Measurements from ENCODE around the gene BRIX1. TPM values are rescaled to one million over a fixed set of nuclear protein-coding genes. Genes with fewer than 3 reads are reported as not detected.

The BRIX1 gene, protein sequence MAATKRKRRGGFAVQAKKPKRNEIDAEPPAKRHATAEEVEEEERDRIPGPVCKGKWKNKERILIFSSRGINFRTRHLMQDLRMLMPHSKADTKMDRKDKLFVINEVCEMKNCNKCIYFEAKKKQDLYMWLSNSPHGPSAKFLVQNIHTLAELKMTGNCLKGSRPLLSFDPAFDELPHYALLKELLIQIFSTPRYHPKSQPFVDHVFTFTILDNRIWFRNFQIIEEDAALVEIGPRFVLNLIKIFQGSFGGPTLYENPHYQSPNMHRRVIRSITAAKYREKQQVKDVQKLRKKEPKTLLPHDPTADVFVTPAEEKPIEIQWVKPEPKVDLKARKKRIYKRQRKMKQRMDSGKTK
- total RNA-seq (2014; rRNA removed; shearing (Covaris generic)), result 22.5 and 39.7 TPM in 2 replicates
- 45.8 and 49.6 TPM in 2 replicates for polyA plus RNA-seq (2016; fragmentation: Nextera tagmentation; extraction: Ambion mirVana)

DNA sequence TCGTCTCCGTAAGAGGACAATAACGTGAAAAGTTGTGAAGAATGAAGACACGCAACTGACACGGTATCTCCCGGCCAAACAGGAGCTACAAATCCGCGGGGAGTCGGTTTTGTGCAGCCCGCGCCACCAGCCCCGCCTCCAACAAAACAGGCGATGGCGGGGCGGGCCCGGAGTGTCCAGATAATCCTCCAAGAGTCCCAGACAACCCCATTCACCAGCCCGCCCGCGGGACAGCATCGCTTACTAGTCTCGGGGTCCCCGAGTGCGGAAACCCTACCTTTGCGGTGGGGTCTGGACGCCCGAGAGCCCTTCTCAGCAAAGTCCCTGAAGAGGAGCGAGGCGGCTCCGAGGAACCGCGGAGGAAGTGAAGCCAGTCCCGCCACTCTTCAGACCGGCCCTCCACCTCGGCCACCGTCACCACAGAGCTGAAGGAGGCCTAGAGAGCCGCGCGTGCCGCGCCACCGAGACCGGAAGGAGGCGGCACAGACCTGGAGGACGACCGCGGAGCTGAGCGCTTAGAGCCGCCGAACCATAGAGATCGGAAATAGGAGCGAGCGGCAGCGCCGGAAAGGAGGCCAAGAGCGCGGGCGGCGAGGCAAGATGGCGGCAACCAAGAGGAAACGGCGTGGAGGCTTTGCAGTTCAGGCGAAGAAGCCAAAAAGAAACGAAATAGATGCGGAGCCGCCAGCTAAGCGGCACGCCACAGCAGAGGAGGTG is at the start of gene BRIX1, which contains the start of gene RAD1:
Gene BRIX1, plus strand, starts transcription at position 573 of the 717 bp plus-strand sequence. Its CDS starts 28 bp downstream, at position 601.
Gene RAD1, minus strand, starts transcription at position 366 of the 717 bp plus-strand sequence. CDS start 612 bp downstream, outside the sequence.
- peak within 1 kb of the TSS; percentile 93 for H3K4me3 ChIP-seq
- H2AFZ ChIP-seq, result peak within 1 kb of the TSS; percentile 93
- DNase-seq, result peak; percentile 99
- peak within 1 kb of the TSS; percentile 90 for H3K9ac ChIP-seq
- peak within 1 kb of the TSS; percentile 95 for H3K4me2 ChIP-seq (ENCODE audit: unreplicated experiment)
- no peaks in the 10 kb centered on the region for H3K27me3 ChIP-seq (replicated peaks; ENCODE audit: insufficient read depth)
- no peak for TF ChIP-seq EZH2 (IDR thresholded peaks at IDR 0.05; ENCODE audit: insufficient read depth, poor library complexity, severe bottlenecking)
- TF ChIP-seq EZH2phosphoT487 (IDR thresholded peaks at IDR 0.05; ENCODE audit: insufficient read depth, low read depth), result no peak
- 1 to 2% methylated on average over 64 to 67 of the region's 67 CpGs for WGBS, 2 experiments (ENCODE audit: low coverage in 1 of 2, low lambda C conversion rate in 2 of 2, missing lambda C conversion rate in 2 of 2)
- H3K9me2 ChIP-seq (ENCODE audit: insufficient read depth), result no peaks in the 10 kb centered on the region
- peak within 1 kb of the TSS; percentile 63 for H3K27ac ChIP-seq
- no peaks in the 10 kb centered on the region for H3K9me3 ChIP-seq (ENCODE audit: low read depth)
- no peaks in the 10 kb centered on the region for H4K20me1 ChIP-seq (ENCODE audit: insufficient read depth)
- in situ Hi-C loops (cut with MboI), result no loop called here
- peaks cover 28% of the 10 kb centered on the region for H3K36me3 ChIP-seq (ENCODE audit: low read depth)
- H3F3A ChIP-seq (ENCODE audit: insufficient read depth), result peaks cover 24% of the 10 kb centered on the region
- peaks cover 94% of the 10 kb centered on the region for H3K79me2 ChIP-seq (ENCODE audit: insufficient read depth)
- peaks cover 39% of the 10 kb centered on the region for H3K4me1 ChIP-seq (ENCODE audit: insufficient read depth)

DNA sequence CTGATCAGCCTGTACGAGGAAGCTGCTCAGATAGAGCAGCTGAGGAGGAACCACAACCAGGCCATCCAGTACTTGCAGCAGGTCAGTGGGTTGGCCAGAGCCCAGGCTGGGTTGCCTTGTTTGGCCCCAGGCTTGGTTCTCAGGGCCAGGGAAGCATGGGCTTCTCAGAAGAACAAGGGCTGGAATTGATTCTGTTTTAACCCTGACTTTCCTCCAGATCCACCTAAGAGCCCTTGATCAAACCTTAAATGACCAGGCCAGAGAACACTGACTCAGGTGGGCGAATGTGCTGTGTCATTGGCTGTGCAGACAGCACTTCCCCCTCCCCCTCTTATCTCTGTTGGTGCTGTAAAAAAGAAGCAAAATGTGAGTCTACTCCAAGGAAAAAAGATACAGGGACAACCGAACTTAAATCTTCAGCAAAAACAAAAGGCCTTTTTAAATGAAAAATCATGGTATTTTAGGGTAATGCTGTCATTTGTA is 48.5 kb upstream of the BRIX1 start:
- Histone ChIP-seq H3K36me3 (ENCODE audit: low read depth) (no peaks in the 10 kb centered on the region), H3K9me3 (ENCODE audit: low read depth) (no peaks in the 10 kb centered on the region), H3K4me1 (ENCODE audit: insufficient read depth) (no peaks in the 10 kb centered on the region), H3K9ac (no peak overlapping the region), H4K20me1 (ENCODE audit: insufficient read depth) (no peaks in the 10 kb centered on the region), H3K4me2 (ENCODE audit: unreplicated experiment) (no peak overlapping the region), H3K9me2 (ENCODE audit: insufficient read depth) (no peaks in the 10 kb centered on the region), H3K27ac (no peak overlapping the region), H3F3A (ENCODE audit: insufficient read depth) (no peaks in the 10 kb centered on the region), H3K27me3 (replicated peaks; ENCODE audit: insufficient read depth) (no peaks in the 10 kb centered on the region), H2AFZ (no peak overlapping the region; the same call in 1 of the 2 replicates), H3K79me2 (ENCODE audit: insufficient read depth) (no peaks in the 10 kb centered on the region), H3K4me3 (no peak overlapping the region)
- WGBS, 2 experiments (ENCODE audit: low coverage in 1 of 2, low lambda C conversion rate in 2 of 2, missing lambda C conversion rate in 2 of 2), result 91 to 92% methylated on average over 3 of the region's 3 CpGs
- no peak for DNase-seq
- no peak for TF ChIP-seq EZH2phosphoT487 (IDR thresholded peaks at IDR 0.05; ENCODE audit: insufficient read depth, low read depth)
- TF ChIP-seq EZH2 (IDR thresholded peaks at IDR 0.05; ENCODE audit: insufficient read depth, poor library complexity, severe bottlenecking), result no peak
- in situ Hi-C loops (cut with MboI), result no loop called here

DNA sequence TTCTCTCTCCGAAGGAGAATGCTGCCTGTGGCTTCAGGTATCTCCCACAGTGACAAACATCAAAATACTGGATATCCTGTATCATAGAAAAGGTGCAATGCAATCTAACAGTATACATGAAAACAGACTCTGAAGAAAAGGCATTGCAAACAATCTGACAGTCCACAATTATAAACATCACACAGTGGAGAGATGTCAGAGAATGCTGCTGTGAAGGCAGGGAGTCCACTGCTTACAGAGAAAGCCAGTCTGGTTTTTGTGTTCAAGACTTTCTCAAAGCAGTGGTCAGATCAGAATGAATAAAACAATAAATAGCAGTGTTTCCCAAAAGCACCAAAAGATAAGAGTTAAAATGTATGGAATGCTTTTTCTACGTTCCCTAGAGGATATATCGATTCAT is 47.9 kb upstream of the BRIX1 start:
- Histone ChIP-seq H3K79me2 (ENCODE audit: insufficient read depth) (no peaks in the 10 kb centered on the region), H3F3A (ENCODE audit: insufficient read depth) (no peaks in the 10 kb centered on the region), H3K9ac (no peak overlapping the region), H3K4me1 (ENCODE audit: insufficient read depth) (no peaks in the 10 kb centered on the region), H3K9me2 (ENCODE audit: insufficient read depth) (no peaks in the 10 kb centered on the region), H3K4me2 (ENCODE audit: unreplicated experiment) (no peak overlapping the region), H4K20me1 (ENCODE audit: insufficient read depth) (no peaks in the 10 kb centered on the region), H3K27ac (no peak overlapping the region), H3K9me3 (ENCODE audit: low read depth) (no peaks in the 10 kb centered on the region), H2AFZ (no peak overlapping the region), H3K36me3 (ENCODE audit: low read depth) (no peaks in the 10 kb centered on the region), H3K27me3 (replicated peaks; ENCODE audit: insufficient read depth) (no peaks in the 10 kb centered on the region), H3K4me3 (no peak overlapping the region)
- TF ChIP-seq EZH2 (IDR thresholded peaks at IDR 0.05; ENCODE audit: insufficient read depth, poor library complexity, severe bottlenecking) (no peak), EZH2phosphoT487 (IDR thresholded peaks at IDR 0.05; ENCODE audit: insufficient read depth, low read depth) (no peak)
- in situ Hi-C loops (cut with MboI), result no loop called here
- no peak for DNase-seq
- 95 to 98% methylated on average over 3 of the region's 3 CpGs for WGBS, 2 experiments (ENCODE audit: low coverage in 1 of 2, low lambda C conversion rate in 2 of 2, missing lambda C conversion rate in 2 of 2)

DNA sequence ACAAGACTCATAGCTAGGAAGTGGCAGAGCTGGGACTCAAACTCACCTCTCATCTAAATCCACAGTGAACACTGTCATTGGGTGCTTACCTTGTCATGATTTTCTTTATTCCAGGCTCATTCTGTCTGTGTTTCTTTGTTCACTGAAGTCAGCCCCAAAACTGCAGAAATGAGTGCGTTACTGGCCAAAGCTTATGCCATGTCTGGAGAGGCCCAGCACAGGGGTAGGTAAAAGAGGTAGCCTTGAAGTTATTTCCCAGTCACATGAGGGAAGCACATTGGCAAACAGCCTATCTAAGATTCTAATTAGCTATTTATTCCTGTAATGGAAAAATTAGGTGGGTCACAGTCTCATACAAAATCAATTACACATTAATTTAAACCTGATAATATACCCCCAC is 46.7 kb upstream of the BRIX1 start:
- H3K4me1 ChIP-seq (ENCODE audit: insufficient read depth), result no peaks in the 10 kb centered on the region
- H4K20me1 ChIP-seq (ENCODE audit: insufficient read depth), result no peaks in the 10 kb centered on the region
- no peak for TF ChIP-seq EZH2phosphoT487 (IDR thresholded peaks at IDR 0.05; ENCODE audit: insufficient read depth, low read depth)
- TF ChIP-seq EZH2 (IDR thresholded peaks at IDR 0.05; ENCODE audit: insufficient read depth, poor library complexity, severe bottlenecking), result no peak
- no peak overlapping the region for H3K27ac ChIP-seq
- H3K9me3 ChIP-seq (ENCODE audit: low read depth), result no peaks in the 10 kb centered on the region
- no peaks in the 10 kb centered on the region for H3K27me3 ChIP-seq (replicated peaks; ENCODE audit: insufficient read depth)
- no peaks in the 10 kb centered on the region for H3K79me2 ChIP-seq (ENCODE audit: insufficient read depth)
- H3K36me3 ChIP-seq (ENCODE audit: low read depth), result no peaks in the 10 kb centered on the region
- in situ Hi-C loops (cut with MboI), result no loop called here
- no peak overlapping the region; the same call in 1 of the 2 replicates for H2AFZ ChIP-seq
- DNase-seq, result no peak
- H3K4me3 ChIP-seq, result no peak overlapping the region
- no peaks in the 10 kb centered on the region for H3K9me2 ChIP-seq (ENCODE audit: insufficient read depth)
- H3K9ac ChIP-seq, result no peak overlapping the region
- H3F3A ChIP-seq (ENCODE audit: insufficient read depth), result no peaks in the 10 kb centered on the region
- H3K4me2 ChIP-seq (ENCODE audit: unreplicated experiment), result no peak overlapping the region
- WGBS, 2 experiments (ENCODE audit: low coverage in 1 of 2, low lambda C conversion rate in 2 of 2, missing lambda C conversion rate in 2 of 2), result 96 to 100% methylated on average over 1 of the region's 1 CpG
